SK-N-SH treated with all-trans-retinoic acid at 6 μM for 48 hours (cell line): ENCODE measurements around the gene CD79A.

Experiments used
- ARNTL ChIP-seq: fragments of 450-650 bp; formaldehyde crosslinking; IDR thresholded peaks from 2 replicates; pipeline ENCODE4 v1.5.0; 2020; ENCODE audit warnings: low read depth, mild to moderate bottlenecking, moderate library complexity, borderline replicate concordance
- CREB5 ChIP-seq: fragments of 250-450 bp; sonication (Bioruptor Pico); IDR thresholded peaks from 2 replicates; pipeline ENCODE4 v1.5.1; 2020; ENCODE audit warnings: low read depth, mild to moderate bottlenecking, moderate library complexity
- PATZ1 ChIP-seq: fragments of 250-450 bp; sonication (Bioruptor Pico); IDR thresholded peaks from 2 replicates; pipeline ENCODE4 v1.8.0; 2020; ENCODE audit warnings: mild to moderate bottlenecking, moderate library complexity, borderline replicate concordance
- PPARA ChIP-seq: fragments of 250-450 bp; sonication (Bioruptor Pico); IDR thresholded peaks from 2 replicates; pipeline ENCODE4 v1.5.0; 2020; ENCODE audit warnings: mild to moderate bottlenecking, borderline replicate concordance
- TSHZ2 ChIP-seq: fragments of 250-450 bp; sonication (Bioruptor Pico); IDR thresholded peaks from 2 replicates; pipeline ENCODE4 v1.5.0; 2020; ENCODE audit warnings: mild to moderate bottlenecking, moderate library complexity
- ZC3H10 ChIP-seq: fragments of 250-450 bp; sonication (Bioruptor Pico); IDR thresholded peaks from 2 replicates; pipeline ENCODE4 v1.5.1; 2021; ENCODE audit warnings: mild to moderate bottlenecking, moderate library complexity
- ZFP3 ChIP-seq: fragments of 250-450 bp; sonication (Bioruptor Pico); IDR thresholded peaks from 2 replicates; pipeline ENCODE4 v1.5.0; 2020; ENCODE audit warnings: mild to moderate bottlenecking, moderate library complexity
- ZFP30 ChIP-seq: fragments of 450-650 bp; formaldehyde crosslinking; IDR thresholded peaks from 2 replicates; pipeline ENCODE4 v1.5.0; 2022; ENCODE audit warnings: mild to moderate bottlenecking, moderate library complexity
- ZNF70 ChIP-seq: fragments of 450-650 bp; formaldehyde crosslinking; IDR thresholded peaks from 2 replicates; pipeline ENCODE4 v1.5.0; 2020; ENCODE audit warnings: mild to moderate bottlenecking, moderate library complexity

GRCh38 chr19:41869374-41869955 is 7.6 kb upstream of the CD79A start:
- TF ChIP-seq ZC3H10 (CRISPR knock-in tag) = no peak
- TF ChIP-seq ARNTL (CRISPR knock-in tag) = no peak
- TF ChIP-seq ZFP3 = no peak
- no peak for TF ChIP-seq ZFP30 (CRISPR knock-in tag)
- no peak for TF ChIP-seq ZNF70 (CRISPR knock-in tag)
- TF ChIP-seq CREB5 (CRISPR knock-in tag) = no peak
- no peak for TF ChIP-seq PATZ1 (CRISPR knock-in tag)
- no peak for TF ChIP-seq PPARA (CRISPR knock-in tag)
- no peak for TF ChIP-seq TSHZ2 (CRISPR knock-in tag)
